Ishikawa (cell line): ENCODE measurements around the gene CRABP2.

ENCODE experiments used
- CEBPB ChIP-seq: IDR thresholded peaks from 2 replicates; pipeline ENCODE4 v1.6.1; 2012
- CREB1 ChIP-seq: IDR thresholded peaks from 2 replicates; pipeline ENCODE4 v1.6.1; 2012; ENCODE audit warnings: low read depth
- EGR1 ChIP-seq: IDR thresholded peaks from 2 replicates; pipeline ENCODE4 v1.6.1; 2012
- EP300 ChIP-seq: IDR thresholded peaks from 2 replicates; pipeline ENCODE4 v1.6.1; 2012; ENCODE audit warnings: borderline replicate concordance
- FOXM1 ChIP-seq: IDR thresholded peaks from 2 replicates; pipeline ENCODE4 v1.6.1; 2012; ENCODE audit warnings: low read depth, borderline replicate concordance
- MAX ChIP-seq: IDR thresholded peaks from 2 replicates; pipeline ENCODE4 v1.6.1; 2012
- NFIC ChIP-seq: IDR thresholded peaks from 2 replicates; pipeline ENCODE4 v1.6.1; 2012
- RAD21 ChIP-seq: IDR thresholded peaks from 2 replicates; pipeline ENCODE4 v1.6.1; 2012; ENCODE audit warnings: low read depth
- REST ChIP-seq: IDR thresholded peaks from 2 replicates; pipeline ENCODE4 v1.6.1; 2012; ENCODE audit warnings: low read depth, mild to moderate bottlenecking
- TAF1 ChIP-seq: IDR thresholded peaks from 2 replicates; pipeline ENCODE4 v1.6.1; 2012; ENCODE audit warnings: low read depth, mild to moderate bottlenecking
- TCF12 ChIP-seq: IDR thresholded peaks from 2 replicates; pipeline ENCODE4 v1.6.1; 2012; ENCODE audit warnings: low read depth
- TEAD4 ChIP-seq: IDR thresholded peaks from 2 replicates; pipeline ENCODE4 v1.6.1; 2012
- USF1 ChIP-seq: IDR thresholded peaks from 2 replicates; pipeline ENCODE4 v1.6.1; 2012
- YY1 ChIP-seq: IDR thresholded peaks from 2 replicates; pipeline ENCODE4 v1.6.1; 2012; ENCODE audit warnings: low read depth
- ZBTB7A ChIP-seq: IDR thresholded peaks from 2 replicates; pipeline ENCODE4 v1.6.1; 2012; ENCODE audit warnings: low read depth

The CRABP2 gene

GRCh38 chr1:156659988-156660751 is 45.2 kb downstream of the CRABP2 start:
- 0 out of 2 replicates have a peak, but pooled peaks have one; percentile 30 for TF ChIP-seq CREB1
- peak; percentile 78 for TF ChIP-seq MAX
- TF ChIP-seq TEAD4: no peak
- no peak for TF ChIP-seq TAF1
- TF ChIP-seq YY1: no peak
- no peak for TF ChIP-seq REST
- no peak for TF ChIP-seq EP300
- no peak for TF ChIP-seq NFIC
- no peak for TF ChIP-seq FOXM1
- TF ChIP-seq TCF12: peak; percentile 50; the same call in 1 of the 2 replicates
- TF ChIP-seq EGR1: 0 out of 2 replicates have a peak, but pooled peaks have one; percentile 21
- TF ChIP-seq RAD21: peak; percentile 83
- TF ChIP-seq CEBPB: no peak
- TF ChIP-seq ZBTB7A: peak; percentile 72
- TF ChIP-seq USF1: 0 out of 2 replicates have a peak, but pooled peaks have one; percentile 2

GRCh38 chr1:156659661-156659987 is 45.8 kb downstream of the CRABP2 start:
- no peak for TF ChIP-seq CEBPB
- TF ChIP-seq USF1: no peak
- TF ChIP-seq TEAD4: no peak
- TF ChIP-seq ZBTB7A: no peak
- TF ChIP-seq TCF12: no peak
- no peak for TF ChIP-seq EP300
- TF ChIP-seq MAX: no peak
- TF ChIP-seq YY1: no peak
- TF ChIP-seq RAD21: no peak
- no peak for TF ChIP-seq CREB1
- no peak for TF ChIP-seq REST

GRCh38 chr1:156658945-156659574 is 46.3 kb downstream of the CRABP2 start:
- TF ChIP-seq EP300 (no peak), CREB1 (no peak), USF1 (no peak), REST (no peak), CEBPB (no peak), NFIC (no peak), TAF1 (no peak), YY1 (no peak), FOXM1 (no peak), EGR1 (no peak), TEAD4 (no peak), TCF12 (no peak), ZBTB7A (no peak), RAD21 (no peak), MAX (no peak)
